Common myeloid progenitor, CD34-positive (primary cell): ENCODE measurements around the gene LGI4.

ENCODE experiments used
- CTCF ChIA-PET: fragments of 350-600 bp; sonication (Branson Sonifier 250); formaldehyde crosslinking; loops from one replicate; lab custom pipeline; 2021; ENCODE audit warnings: antibody characterized with exemption; lab: Charles Lee
- POLR2A ChIA-PET: fragments of 350-600 bp; sonication (Branson Sonifier 250); formaldehyde crosslinking; loops from one replicate; lab custom pipeline; 2021; ENCODE audit warnings: antibody characterized with exemption; lab: Charles Lee
- DNase-seq, 3 donors: peaks; one replicate each; pipeline versions ENCODE4 v3.0.0 to v3.0.0-alpha.2; 2013
- H3K27ac ChIP-seq, 2 experiments: 1 replicate in 1 of 2; 2 replicates in 1 of 2; pipeline ENCODE4 v1.7.0; 2013; ENCODE audit warnings: inconsistent platforms in 2 of 2, low read length in 2 of 2, mild to moderate bottlenecking in 2 of 2, low read depth in 1 of 2, moderate library complexity in 1 of 2; ENCODE audit not compliant: severe bottlenecking in 2 of 2, insufficient read depth in 1 of 2, poor library complexity in 1 of 2
- H3K27me3 ChIP-seq, 5 experiments: replicated peaks in 2 of 5; 1 replicate in 3 of 5; 2 replicates in 2 of 5; pipeline versions ENCODE4 v1.6.1 to v1.7.0; 2013; ENCODE audit warnings: low read length in 4 of 5, mild to moderate bottlenecking in 2 of 5, moderate library complexity in 2 of 5, inconsistent platforms in 1 of 5; ENCODE audit not compliant: insufficient read depth in 5 of 5, control insufficient read depth in 4 of 5
- H3K36me3 ChIP-seq, 4 experiments: 1 replicate in 2 of 4; 2 replicates in 2 of 4; pipeline versions ENCODE4 v1.6.1 to v1.7.0; 2013; ENCODE audit warnings: low read length in 3 of 4, control low read depth in 1 of 4, mild to moderate bottlenecking in 1 of 4; ENCODE audit not compliant: control insufficient read depth in 4 of 4, insufficient read depth in 4 of 4
- H3K4me1 ChIP-seq, 4 experiments: 1 replicate in 3 of 4; 2 replicates in 1 of 4; pipeline versions ENCODE4 v1.6.1 to v1.7.1; 2013; ENCODE audit warnings: low read length in 3 of 4, mild to moderate bottlenecking in 3 of 4, control low read depth in 1 of 4, inconsistent platforms in 1 of 4, moderate library complexity in 1 of 4; ENCODE audit not compliant: control insufficient read depth in 4 of 4, insufficient read depth in 4 of 4; ENCODE audit errors: control extremely low read depth in 1 of 4
- H3K4me3 ChIP-seq, 7 experiments: 1 replicate in 4 of 7; 2 replicates in 3 of 7; pipeline versions ENCODE4 v1.5.1 to v1.7.0; 2013; ENCODE audit warnings: mild to moderate bottlenecking in 7 of 7, low read length in 6 of 7, moderate library complexity in 6 of 7, inconsistent platforms in 2 of 7, low read depth in 2 of 7, control low read depth in 1 of 7; ENCODE audit not compliant: insufficient read depth in 4 of 7, control insufficient read depth in 1 of 7; ENCODE audit errors: extremely low read depth in 1 of 7
- H3K9me3 ChIP-seq, 5 experiments: 1 replicate in 4 of 5; 2 replicates in 1 of 5; pipeline versions ENCODE4 v1.6.1 to v1.7.1; 2013; ENCODE audit warnings: low read length in 4 of 5, mild to moderate bottlenecking in 2 of 5, inconsistent platforms in 1 of 5, low read depth in 1 of 5, moderate library complexity in 1 of 5; ENCODE audit not compliant: control insufficient read depth in 4 of 5, insufficient read depth in 2 of 5; ENCODE audit errors: control extremely low read depth in 1 of 5
- WGBS: methylation state at CpG from one replicate; pipeline ENCODE4 v1.1.5; 2013; ENCODE audit not compliant: insufficient coverage; 5-methylcytosine and 5-hydroxymethylcytosine counted together

The LGI4 gene

DNA sequence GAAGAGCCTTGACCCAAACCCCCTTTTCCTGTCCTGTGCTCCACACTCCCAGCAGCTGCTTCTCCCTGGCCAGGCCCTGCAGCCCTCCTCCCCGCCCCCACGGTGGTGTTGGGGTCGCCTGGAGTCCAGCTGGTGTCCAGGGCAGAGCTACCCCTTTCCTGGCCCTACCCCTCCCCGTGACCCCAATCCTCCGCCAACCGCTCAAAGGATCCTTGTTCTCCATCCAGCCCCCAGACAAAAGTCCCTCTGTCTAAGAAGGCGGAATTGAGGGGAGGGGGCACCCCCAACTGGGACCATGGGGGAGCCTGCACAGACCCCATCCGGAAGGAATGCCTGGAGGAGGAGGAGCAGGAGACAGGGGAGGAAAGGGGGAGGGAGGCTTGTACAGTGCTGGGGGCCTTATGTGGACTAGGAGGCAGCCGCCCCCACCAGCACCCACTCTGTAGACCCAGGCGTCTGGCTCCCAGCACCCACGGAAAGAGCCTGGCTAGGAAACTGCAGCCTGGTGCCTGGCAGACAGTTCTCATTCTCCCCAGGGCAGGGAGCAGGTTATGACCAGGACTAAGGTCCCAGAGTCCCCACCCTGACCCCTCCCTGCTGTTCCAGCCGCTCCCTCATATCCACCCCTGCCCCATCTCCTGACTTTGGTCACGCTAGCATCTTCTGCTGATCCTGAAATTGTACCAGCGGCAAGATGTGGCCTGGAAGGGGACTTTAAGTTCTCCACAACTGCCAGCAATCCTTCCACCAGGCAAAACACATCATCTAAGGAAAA is 19.5 kb downstream of the LGI4 start, which contains the start of gene FXYD3:
Gene FXYD3, plus strand, starts transcription at position 647 of the 775 bp plus-strand sequence. CDS start 3,554 bp downstream, outside the sequence.
- DNase-seq: no peak
- Histone ChIP-seq H3K27ac (no peak within 1 kb of the TSS), H3K4me1 (peaks cover 1 to 58% (median 31%) of the 10 kb centered on the region in 4 experiments), H3K4me3 (peak within 1 kb of the TSS in 6 of 7 experiments; percentile 36 to 73 (median 54)), H3K36me3 (no peaks in the 10 kb centered on the region), H3K27me3 (no peaks in the 10 kb centered on the region), H3K9me3 (no peaks in the 10 kb centered on the region)
- POLR2A ChIA-PET: no interaction called here
- CTCF ChIA-PET: interaction anchor here (0.9 to 3.3 kb wide), 13 partner anchors 8 to 151 kb away, joined by 3 to 54 read pairs (median 3); partner anchors contain the start of genes FXYD7 and LGI4
- WGBS: 92% methylated on average over 7 of the region's 14 CpGs

DNA sequence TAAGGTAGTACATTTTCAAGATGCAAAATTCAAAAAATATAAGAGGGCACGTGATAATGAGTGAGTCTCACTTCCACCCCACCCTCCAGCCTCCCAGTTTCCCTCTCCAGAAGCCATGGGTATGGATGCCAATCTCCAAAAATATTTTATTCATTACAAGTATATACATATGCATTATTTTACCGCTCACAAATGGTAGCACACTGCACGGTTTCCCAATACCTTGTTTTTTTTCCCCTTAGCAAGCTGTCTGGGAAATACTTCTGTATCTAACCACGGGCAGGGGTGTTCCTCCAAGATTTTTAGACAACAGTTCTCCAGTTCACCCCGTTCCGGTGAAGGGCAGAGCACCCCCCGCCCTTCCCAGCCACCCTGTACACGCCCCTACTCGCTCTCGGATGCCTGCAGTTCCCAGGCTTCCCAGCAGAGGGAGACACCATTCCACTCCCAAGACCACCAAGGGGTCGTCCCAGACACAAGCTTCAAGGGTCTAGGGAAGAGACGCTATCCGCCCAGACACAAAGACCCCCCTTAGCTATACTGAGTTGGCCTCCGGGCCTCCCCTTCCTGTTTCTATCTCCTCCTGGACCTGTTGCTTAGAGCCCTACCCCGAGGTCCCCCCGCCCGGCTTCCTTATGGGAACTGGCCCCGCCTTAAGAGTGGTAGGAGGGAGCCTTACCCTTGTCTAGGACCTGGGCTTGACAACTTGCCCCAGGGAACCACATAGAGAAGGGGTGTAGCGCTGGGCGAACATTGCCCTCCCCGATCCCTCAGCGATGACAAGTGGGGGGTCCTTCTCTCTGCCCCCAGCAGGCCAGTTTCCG is 20.3 kb downstream of the LGI4 start:
- peaks cover 1 to 59% (median 32%) of the 10 kb centered on the region in 4 experiments for H3K4me1 ChIP-seq
- no peaks in the 10 kb centered on the region for H3K9me3 ChIP-seq
- H3K27ac ChIP-seq: no peak overlapping the region
- H3K27me3 ChIP-seq: no peaks in the 10 kb centered on the region
- WGBS: 3% methylated on average over 17 of the region's 23 CpGs
- DNase-seq: peak; percentile 82 to 88 (median 83)
- peak overlapping the region in 6 of 7 experiments; percentile 36 to 73 (median 54) for H3K4me3 ChIP-seq
- POLR2A ChIA-PET: no interaction called here
- H3K36me3 ChIP-seq: no peaks in the 10 kb centered on the region
- CTCF ChIA-PET: interaction anchor here (0.9 to 3.3 kb wide), 11 partner anchors 9 to 152 kb away, joined by 3 to 54 read pairs (median 3); partner anchors contain the start of genes FXYD7 and LGI4

DNA sequence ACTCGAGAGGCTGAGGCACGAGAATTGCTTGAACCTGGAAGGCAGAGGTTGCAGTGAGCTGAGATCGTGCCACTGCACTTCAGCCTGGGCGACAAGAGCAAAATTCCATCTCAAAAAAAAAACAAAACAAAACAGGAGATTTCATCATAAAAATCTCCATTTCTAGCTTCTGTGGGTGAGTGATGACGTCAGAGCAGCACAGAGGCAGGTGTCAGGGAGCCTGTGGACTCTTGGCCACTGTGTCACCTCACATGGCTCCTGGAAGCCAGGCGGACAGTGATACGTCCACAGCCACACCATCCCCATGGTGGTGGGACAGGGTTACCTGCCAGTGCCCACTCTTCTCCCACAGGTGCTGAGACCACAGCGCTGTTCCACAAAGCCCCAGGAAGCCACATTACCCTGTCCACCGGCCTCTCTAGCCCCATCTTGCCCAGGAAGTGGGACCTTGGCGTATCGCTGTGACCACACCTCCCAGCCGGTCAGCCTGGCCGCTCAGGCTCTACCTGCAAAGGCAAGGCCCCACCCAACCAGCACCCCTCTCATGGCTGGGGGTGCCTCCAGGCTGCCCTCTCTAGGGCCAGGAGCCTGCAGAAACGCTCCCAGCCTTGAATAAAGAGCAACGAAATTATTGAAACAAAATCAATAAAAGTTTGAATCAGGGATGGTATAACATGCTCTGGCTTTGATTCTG is 21.7 kb downstream of the LGI4 start:
- 95% methylated on average over 10 of the region's 15 CpGs for WGBS
- H3K36me3 ChIP-seq: no peaks in the 10 kb centered on the region
- no peaks in the 10 kb centered on the region for H3K27me3 ChIP-seq
- DNase-seq: no peak
- no peak overlapping the region for H3K4me3 ChIP-seq
- no peaks in the 10 kb centered on the region for H3K9me3 ChIP-seq
- H3K4me1 ChIP-seq: peaks cover 0 to 47% (median 20%) of the 10 kb centered on the region in 4 experiments
- no peak overlapping the region for H3K27ac ChIP-seq
- POLR2A ChIA-PET: no interaction called here
- CTCF ChIA-PET: interaction anchor here (0.9 to 3.5 kb wide), 4 partner anchors 12 to 23 kb away, joined by 3 to 24 read pairs (median 7); partner anchors contain the start of gene LGI4

DNA sequence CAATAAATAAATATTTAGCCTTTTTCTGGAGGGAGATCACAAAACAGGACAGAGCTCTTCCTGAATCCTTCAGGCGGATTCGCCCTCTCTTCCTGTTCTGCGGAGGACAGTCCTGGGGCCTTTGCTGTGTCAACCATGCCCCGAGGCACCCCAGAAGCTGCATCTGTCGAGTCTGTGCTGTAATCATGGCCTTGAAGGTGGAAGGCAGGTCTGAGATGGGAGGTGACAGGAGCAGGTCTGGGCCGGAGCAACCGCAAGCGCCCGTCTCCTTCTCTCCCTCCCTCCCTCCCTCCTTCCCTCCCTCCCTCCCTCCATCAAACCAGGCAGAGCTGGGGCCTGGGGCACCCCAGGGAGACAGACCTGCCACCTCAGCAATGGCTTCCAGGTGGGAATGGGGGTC is 23.9 kb downstream of the LGI4 start:
- 80% methylated on average over 1 of the region's 9 CpGs for WGBS
- ChIA-PET CTCF (interaction anchor here (1.1 to 3.5 kb wide), 5 partner anchors 9 to 25 kb away, joined by 3 to 24 read pairs (median 5); partner anchors contain the start of gene LGI4), POLR2A (no interaction called here)
- H3K4me1 ChIP-seq: peaks cover 0 to 28% (median 16%) of the 10 kb centered on the region in 4 experiments
- H3K27me3 ChIP-seq: no peaks in the 10 kb centered on the region
- H3K27ac ChIP-seq: no peak overlapping the region
- no peaks in the 10 kb centered on the region for H3K9me3 ChIP-seq
- no peak for DNase-seq
- no peak overlapping the region for H3K4me3 ChIP-seq
- H3K36me3 ChIP-seq: no peaks in the 10 kb centered on the region

DNA sequence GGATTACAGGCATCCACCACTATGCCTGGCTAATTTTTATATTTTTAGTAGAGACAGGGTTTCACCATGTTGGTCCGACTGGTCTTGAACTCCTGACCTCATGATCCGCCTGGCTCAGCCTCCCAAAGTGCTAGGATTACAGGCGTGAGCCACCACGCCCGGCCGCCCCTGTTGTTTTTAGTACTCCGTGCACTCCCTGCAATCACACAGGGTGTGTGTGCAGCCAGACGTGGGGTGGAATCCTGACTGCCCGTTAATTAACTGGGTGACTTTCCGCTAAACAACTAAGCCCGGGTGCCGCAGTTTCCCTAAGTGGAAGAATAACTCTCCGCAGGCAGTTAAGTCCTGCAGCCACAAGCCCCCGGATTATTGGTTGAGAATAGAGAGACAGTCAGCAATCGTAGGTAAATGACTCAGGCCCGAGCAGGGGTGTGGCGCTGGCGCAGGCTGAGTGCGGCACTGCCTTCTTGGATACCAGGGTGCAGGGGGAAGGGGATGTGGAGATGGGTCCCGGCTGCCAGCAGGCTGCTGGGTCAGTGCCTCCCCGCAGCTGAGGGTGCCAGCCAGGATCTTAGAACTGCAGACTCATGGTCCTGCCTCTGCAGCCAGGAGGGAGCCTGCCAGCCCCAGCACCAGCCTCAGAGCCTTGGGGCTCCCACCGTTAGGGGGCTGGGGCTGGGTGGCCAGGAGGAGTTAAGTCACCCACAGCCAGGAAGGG is 25.3 kb downstream of the LGI4 start:
- DNase-seq: peak in 2 of 3 donors; percentile 57 to 72
- CTCF ChIA-PET: interaction anchor here (1.0 to 3.5 kb wide), 2 partner anchors 27 to 42 kb away, joined by 3 to 24 read pairs; partner anchors contain the start of gene LGI4

DNA sequence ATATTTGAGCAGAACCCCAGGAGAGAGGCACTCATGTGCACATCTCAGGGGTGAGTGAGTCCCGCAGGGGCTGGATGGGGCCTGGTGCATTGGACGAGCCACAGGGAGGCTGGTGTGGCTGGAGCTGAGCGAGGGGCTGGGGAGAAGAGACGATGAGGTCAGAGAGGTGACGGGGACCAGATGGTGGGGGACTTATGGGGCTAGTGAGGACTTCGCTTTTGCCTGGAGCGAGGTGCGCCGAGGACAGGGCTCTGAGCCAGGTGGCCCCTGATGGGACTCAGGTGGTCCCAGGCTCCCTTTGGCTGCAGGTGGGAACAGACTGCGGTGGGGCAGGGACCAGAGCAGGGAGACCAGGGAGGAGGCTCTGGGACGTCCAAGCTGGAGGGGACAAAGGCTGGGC is 26.1 kb downstream of the LGI4 start:
- Histone ChIP-seq H3K9me3 (no peaks in the 10 kb centered on the region), H3K36me3 (no peaks in the 10 kb centered on the region), H3K4me1 (peaks cover 0 to 7% (median 2%) of the 10 kb centered on the region in 4 experiments), H3K27ac (no peak overlapping the region), H3K4me3 (no peak overlapping the region), H3K27me3 (no peaks in the 10 kb centered on the region)
- DNase-seq: no peak
- WGBS: 95% methylated on average over 10 of the region's 11 CpGs
- ChIA-PET CTCF (interaction anchor here (1.3 to 1.6 kb wide), 2 partner anchors 42 to 71 kb away, joined by 3 read pairs; no protein-coding TSS in a partner anchor), POLR2A (no interaction called here)

More for the DNA sequence above, 25.3 kb downstream of the LGI4 start:
- H3K27ac ChIP-seq: no peak overlapping the region
- WGBS: 65% methylated on average over 18 of the region's 22 CpGs
- no peaks in the 10 kb centered on the region for H3K27me3 ChIP-seq
- H3K36me3 ChIP-seq: no peaks in the 10 kb centered on the region
- no peak overlapping the region for H3K4me3 ChIP-seq
- peaks cover 0 to 15% (median 8%) of the 10 kb centered on the region in 4 experiments for H3K4me1 ChIP-seq
- no peaks in the 10 kb centered on the region for H3K9me3 ChIP-seq
- POLR2A ChIA-PET: no interaction called here
